H9 (cell line): ENCODE measurements around the gene CNIH2. TPM values are rescaled to one million over a fixed set of nuclear protein-coding genes. Genes with fewer than 3 reads are reported as not detected.
A peak's percentile ranks its signal among the peaks of the same experiment; 100 is the strongest.

Experiments
- DNase-seq: peaks from one replicate; pipeline ENCODE4 v3.0.0-alpha.2; 2017
- H2AFZ ChIP-seq: one replicate; pipeline ENCODE4 v1.6.1; 2013; ENCODE audit warnings: mild to moderate bottlenecking, low read length, control low read depth, moderate library complexity
- H2AK5ac ChIP-seq: 2 replicates; pipeline ENCODE4 v1.6.1; 2013; ENCODE audit warnings: low read length, control low read depth, mixed read lengths; ENCODE audit not compliant: insufficient read length
- H2BK120ac ChIP-seq: one replicate; pipeline ENCODE4 v1.6.1; 2013; ENCODE audit warnings: low read depth, mild to moderate bottlenecking, low read length, control low read depth, inconsistent platforms; ENCODE audit not compliant: poor library complexity, severe bottlenecking
- H2BK12ac ChIP-seq: 2 replicates; pipeline ENCODE4 v1.6.1; 2013; ENCODE audit warnings: low read length, control low read depth, mixed read lengths, low read depth; ENCODE audit not compliant: insufficient read length
- H2BK15ac ChIP-seq: 2 replicates; pipeline ENCODE4 v1.6.1; 2013; ENCODE audit warnings: low read depth, low read length, control low read depth
- H2BK20ac ChIP-seq: one replicate; pipeline ENCODE4 v1.6.1; 2013; ENCODE audit warnings: low read depth, mild to moderate bottlenecking, low read length, control low read depth, inconsistent platforms; ENCODE audit not compliant: poor library complexity, severe bottlenecking
- H2BK5ac ChIP-seq: 2 replicates; pipeline ENCODE4 v1.6.1; 2013; ENCODE audit warnings: low read length, control low read depth, mixed read lengths; ENCODE audit not compliant: insufficient read length
- H3K14ac ChIP-seq: 2 replicates; pipeline ENCODE4 v1.6.1; 2013; ENCODE audit warnings: low read length, control low read depth; ENCODE audit not compliant: insufficient read depth
- H3K18ac ChIP-seq: 2 replicates; pipeline ENCODE4 v1.6.1; 2013; ENCODE audit warnings: low read depth, mild to moderate bottlenecking, mixed read lengths, low read length, control low read depth; ENCODE audit not compliant: insufficient read length
- H3K23ac ChIP-seq: 2 replicates; pipeline ENCODE4 v1.6.1; 2013; ENCODE audit warnings: low read length, control low read depth, mixed read lengths, low read depth; ENCODE audit not compliant: insufficient read length
- H3K23me2 ChIP-seq: 2 replicates; pipeline ENCODE4 v1.6.1; 2013; ENCODE audit warnings: low read depth, mild to moderate bottlenecking, mixed read lengths, low read length, control low read depth; ENCODE audit not compliant: insufficient read length, poor library complexity, severe bottlenecking
- H3K27ac ChIP-seq: 2 replicates; pipeline ENCODE4 v1.5.1; 2013; ENCODE audit warnings: low read length, control low read depth, mixed read lengths, low read depth; ENCODE audit not compliant: insufficient read length
- H3K27me3 ChIP-seq: 2 replicates; pipeline ENCODE4 v1.6.1; 2013; ENCODE audit warnings: low read length, control low read depth, inconsistent platforms; ENCODE audit not compliant: insufficient read depth
- H3K4ac ChIP-seq: 2 replicates; pipeline ENCODE4 v1.6.1; 2013; ENCODE audit warnings: low read depth, mild to moderate bottlenecking, control low read depth, inconsistent platforms, low read length, moderate library complexity
- H3K4me1 ChIP-seq: 2 replicates; pipeline ENCODE4 v1.6.1; 2013; ENCODE audit warnings: low read length, control low read depth, inconsistent platforms; ENCODE audit not compliant: insufficient read depth
- H3K4me2 ChIP-seq: 2 replicates; pipeline ENCODE4 v1.6.1; 2013; ENCODE audit warnings: low read length, control low read depth, mixed read lengths; ENCODE audit not compliant: insufficient read length, insufficient read depth
- H3K56ac ChIP-seq: 2 replicates; pipeline ENCODE4 v1.6.1; 2013; ENCODE audit warnings: low read depth, mild to moderate bottlenecking, mixed read lengths, low read length, control low read depth; ENCODE audit not compliant: insufficient read length
- H3K79me1 ChIP-seq: 2 replicates; pipeline ENCODE4 v1.6.1; 2013; ENCODE audit warnings: low read depth, mild to moderate bottlenecking, moderate library complexity, low read length, control low read depth, inconsistent platforms; ENCODE audit not compliant: insufficient read depth, poor library complexity, severe bottlenecking
- H3K79me2 ChIP-seq: 2 replicates; pipeline ENCODE4 v1.6.1; 2013; ENCODE audit warnings: low read length, control low read depth, inconsistent platforms; ENCODE audit not compliant: insufficient read depth
- H3K9ac ChIP-seq: 2 replicates; pipeline ENCODE4 v1.6.1; 2013; ENCODE audit warnings: low read length, control low read depth, mixed read lengths; ENCODE audit not compliant: insufficient read length; ENCODE audit errors: extremely low read depth
- H3K9me3 ChIP-seq: one replicate; pipeline ENCODE4 v1.6.1; 2013; ENCODE audit warnings: low read depth, low read length, inconsistent platforms; ENCODE audit not compliant: control insufficient read depth
- H3T11ph ChIP-seq: one replicate; pipeline ENCODE4 v1.6.1; 2013; ENCODE audit warnings: mild to moderate bottlenecking, low read length, control low read depth, inconsistent platforms
- H4K20me1 ChIP-seq: one replicate; pipeline ENCODE4 v1.6.1; 2013; ENCODE audit not compliant: control insufficient read depth, insufficient read length, insufficient read depth
- H4K5ac ChIP-seq: 2 replicates; pipeline ENCODE4 v1.6.1; 2013; ENCODE audit warnings: low read depth, mild to moderate bottlenecking, mixed read lengths, low read length, control low read depth; ENCODE audit not compliant: insufficient read length
- H4K8ac ChIP-seq: replicated peaks from 2 replicates; pipeline ENCODE4 v1.6.1; 2013; ENCODE audit warnings: low read length, control low read depth, mixed read lengths, low read depth; ENCODE audit not compliant: insufficient read length
- H4K91ac ChIP-seq: 2 replicates; pipeline ENCODE4 v1.6.1; 2013; ENCODE audit warnings: low read depth, mild to moderate bottlenecking, moderate library complexity, mixed read lengths, low read length, control low read depth; ENCODE audit not compliant: insufficient read length
- H3K27ac Mint-ChIP-seq, 3 experiments: 2 replicates in 2 of 3; 3 replicates in 1 of 3; pipeline ENCODE4 v1.8.0; 2020 to 2021; ENCODE audit warnings: mixed read lengths in 3 of 3, mild to moderate bottlenecking in 1 of 3, moderate library complexity in 1 of 3
- H3K27me3 Mint-ChIP-seq: 2 replicates; pipeline ENCODE4 v1.8.0; 2021; ENCODE audit warnings: low read depth, mild to moderate bottlenecking, moderate library complexity, mixed read lengths
- H3K36me3 Mint-ChIP-seq, 3 experiments: 2 replicates in 2 of 3; 3 replicates in 1 of 3; pipeline ENCODE4 v1.8.0; 2020 to 2021; ENCODE audit warnings: low read depth in 3 of 3, mixed read lengths in 3 of 3; ENCODE audit not compliant: insufficient read depth in 1 of 3
- H3K4me1 Mint-ChIP-seq, 2 experiments: 2 replicates each; pipeline ENCODE4 v1.8.0; 2020; ENCODE audit warnings: mixed read lengths in 2 of 2
- H3K4me3 Mint-ChIP-seq, 2 experiments: 2 replicates in 1 of 2; 3 replicates in 1 of 2; pipeline ENCODE4 v1.8.0; 2020 to 2021; ENCODE audit warnings: mild to moderate bottlenecking in 2 of 2, mixed read lengths in 2 of 2, moderate library complexity in 1 of 2
- H3K9me3 Mint-ChIP-seq, 2 experiments: 2 replicates in 1 of 2; 3 replicates in 1 of 2; pipeline ENCODE4 v1.8.0; 2020; ENCODE audit warnings: mild to moderate bottlenecking in 2 of 2, mixed read lengths in 2 of 2, moderate library complexity in 1 of 2
- CTCF ChIP-seq: fragments of 200-600 bp; sonication (generic); conservative IDR thresholded peaks from 3 replicates; pipeline ENCODE4 v1.8.0; 2021; ENCODE audit warnings: antibody characterized with exemption, mild to moderate bottlenecking
- WGBS: extraction: QIAGEN DNeasy Blood & Tissue Kit; methylation state at CpG from one replicate; pipeline ENCODE4 v1.1.7; 2013; ENCODE audit warnings: missing lambda C conversion rate, low lambda C conversion rate, mixed read lengths; ENCODE audit not compliant: insufficient read length; ENCODE audit errors: extremely low coverage; 5-methylcytosine and 5-hydroxymethylcytosine counted together
- total RNA-seq: library from RNA; stranded (reverse); gene quantifications from 2 replicates; pipeline ENCODE4 v1.2.1, GENCODE V29; 2021

The CNIH2 gene
- total RNA-seq, 1 experiment from 2014 or later: 12.0 TPM

GRCh38 chr11:66313321-66314185, 35.6 kb downstream of the CNIH2 start:
- H2BK120ac ChIP-seq: no peak overlapping the region
- H4K20me1 ChIP-seq: no peaks in the 10 kb centered on the region
- H2AK5ac ChIP-seq: no peak overlapping the region
- peak; percentile 60 for TF ChIP-seq CTCF
- H3K56ac ChIP-seq: no peak overlapping the region
- peaks cover 2% of the 10 kb centered on the region; the same call in 1 of the 2 replicates for H3K4me1 ChIP-seq
- H3K79me1 ChIP-seq: no peaks in the 10 kb centered on the region
- H3K79me2 ChIP-seq: no peaks in the 10 kb centered on the region
- peaks cover 17% of the 10 kb centered on the region for H3K27me3 Mint-ChIP-seq
- no peak overlapping the region for H3K27ac ChIP-seq
- H3K23me2 ChIP-seq: peaks cover 12% of the 10 kb centered on the region
- H2BK15ac ChIP-seq: no peak overlapping the region
- H3K36me3 Mint-ChIP-seq: peaks cover 0 to under 1% (median under 1%) of the 10 kb centered on the region in 3 experiments; a peak in 3 of 7 replicates
- H3K4me2 ChIP-seq: peak overlapping the region; percentile 38
- no peaks in the 10 kb centered on the region for H3K9me3 ChIP-seq
- peaks cover 22 to 31% of the 10 kb centered on the region in 2 experiments for H3K4me1 Mint-ChIP-seq
- peak; percentile 77 for DNase-seq
- no peak overlapping the region for H3K9ac ChIP-seq
- no peak overlapping the region for H4K8ac ChIP-seq
- no peak overlapping the region for H2AFZ ChIP-seq
- no peak overlapping the region for H3K4ac ChIP-seq
- H2BK20ac ChIP-seq: no peak overlapping the region
- H2BK5ac ChIP-seq: no peak overlapping the region
- H3K9me3 Mint-ChIP-seq: peaks cover 0 to 3% of the 10 kb centered on the region in 2 experiments; a peak in 2 of 5 replicates
- peak overlapping the region; percentile 87 to 97 (median 96) for H3K27ac Mint-ChIP-seq
- no peaks in the 10 kb centered on the region for H3K27me3 ChIP-seq
- no peak overlapping the region for H4K91ac ChIP-seq
- no peak overlapping the region for H3K23ac ChIP-seq
- H3K4me3 Mint-ChIP-seq: peak overlapping the region; percentile 67 to 86
- H3K18ac ChIP-seq: peak overlapping the region; percentile 64
- H3T11ph ChIP-seq: no peak overlapping the region
- H2BK12ac ChIP-seq: no peak overlapping the region
- peak overlapping the region; percentile 82 for H3K14ac ChIP-seq
- no peak overlapping the region for H4K5ac ChIP-seq
- no CpG with 5 or more reads among the region's 38 CpGs for WGBS
